Ovary (tissue), 9 donors: ENCODE results near the gene ENPP7. TPM values are rescaled to one million over a fixed set of nuclear protein-coding genes. Genes with fewer than 3 reads are reported as not detected.

ENCODE experiments used
- DNase-seq, 5 donors: peaks; one replicate each; pipeline ENCODE4 v3.0.0-alpha.2; 2019 to 2020
- H3K27ac ChIP-seq, 2 donors: fragments of 200-600 bp; one replicate each; pipeline versions ENCODE4 v1.5.1 to v1.8.0; 2019 to 2022
- H3K27me3 ChIP-seq: fragments of 200-600 bp; one replicate; pipeline ENCODE4 v1.8.0; 2022
- H3K36me3 ChIP-seq: fragments of 200-600 bp; sonication (generic); one replicate; pipeline ENCODE4 v1.5.1; 2019
- H3K4me1 ChIP-seq: one replicate; pipeline ENCODE4 v1.8.1; 2013; ENCODE audit warnings: mild to moderate bottlenecking, moderate library complexity; ENCODE audit not compliant: insufficient read depth
- H3K4me3 ChIP-seq: fragments of 200-600 bp; sonication (generic); one replicate; pipeline ENCODE4 v1.5.1; 2017
- H3K9me3 ChIP-seq, 2 donors: fragments of 200-600 bp in 1 of 2; sonication (generic) in 1 of 2; one replicate each; pipeline versions ENCODE4 v1.5.1 to v1.8.1; 2013 to 2019; ENCODE audit warnings: mild to moderate bottlenecking in 1 of 2, moderate library complexity in 1 of 2
- EP300 ChIP-seq: sonication (generic); formaldehyde crosslinking; IDR thresholded peaks from one replicate; pipeline ENCODE4 v1.6.1; 2017; ENCODE audit warnings: antibody characterized with exemption
- POLR2A ChIP-seq: fragments of 450-650 bp; IDR thresholded peaks from one replicate; pipeline ENCODE4 v1.6.1; 2017; ENCODE audit warnings: antibody characterized with exemption, mild to moderate bottlenecking, moderate library complexity
- WGBS, 3 donors: extraction: QIAGEN DNeasy Blood & Tissue Kit in 1 of 3; methylation state at CpG; one replicate each; pipeline versions ENCODE4 v1.1.5 to v1.1.7; 2013 to 2017; 5-methylcytosine and 5-hydroxymethylcytosine counted together
- intact Hi-C, 4 donors: fragments of 100-400 bp; cut with DNase I; formaldehyde crosslinking; loops; one replicate each; pipeline versions ENCODE4 v1.11.0 to v1.15.1; 2022 to 2023
- polyA plus RNA-seq, 2 donors: library from polyadenylated mRNA; stranded (reverse); fragments of 200-250 nt in 1 of 2; fragments of 350-450 nt in 1 of 2; fragmentation: Illumina TruSeq in 1 of 2; extraction: RNeasy Lipid Tissue Mini Kit (QIAGEN cat#74804) in 1 of 2; gene quantifications; one replicate each; pipeline ENCODE4 v1.2.3, GENCODE V29; 2013 to 2014
- total RNA-seq, 7 donors: library from RNA; depleted of rRNA in 2 of 7; stranded (reverse); fragments of >200 nt in 2 of 7; fragmentation: NEBNext Ultra II Directional in 3 of 7; extraction: Animal tissue kit (Norgen Biotek cat#: 25700) in 3 of 7; gene quantifications; one replicate each; pipeline versions ENCODE4 v1.1.0 to v1.2.4, GENCODE V29; 2016 to 2023
- TF ChIP-seq, protein P1 (sequence below), 3 donors: fragments of 450-650 bp in 2 of 3; fragments of 200-600 bp in 1 of 3; IDR thresholded peaks; one replicate each; pipeline versions ENCODE4 v1.5.1 to v1.8.0; 2016 to 2022; ENCODE audit warnings: antibody characterized with exemption in 3 of 3, mild to moderate bottlenecking in 1 of 3
- donor health status: DM: no; HTN: no; CAD: no; lungs with moderate emphysema.
- donor health status: DM: no; HTN: no; CAD: no.
- donor health status: Bipolar disorder and iron deficiency.
- donor health status: DM: yes; HTN: yes; CAD: no.
- donor health status: DM: no; HTN: no; CAD: no.
- donor health status: DM: yes; HTN: yes; CAD: no.

The ENPP7 gene
- total and polyA plus RNA-seq, 9 donors = not detected

DNA sequence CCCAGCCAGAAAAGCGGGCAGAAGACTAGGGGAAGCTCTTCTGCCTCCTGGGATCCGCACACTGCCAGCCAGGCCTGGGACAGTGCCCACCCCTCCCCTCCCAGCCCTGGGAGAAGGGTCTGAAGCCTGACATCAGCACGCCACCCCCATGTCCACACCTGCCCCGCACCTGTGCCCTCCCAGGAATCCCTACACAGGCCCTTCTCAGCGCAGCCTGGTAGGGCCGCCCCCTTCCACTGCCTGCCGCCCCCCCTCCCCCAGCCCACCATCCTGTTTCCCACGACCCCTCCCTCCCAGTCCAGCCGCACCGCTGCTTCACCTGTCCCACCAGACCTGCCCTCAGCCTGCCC is 10.6 kb downstream of the ENPP7 start:
- Histone ChIP-seq H3K4me1 (peaks cover 3% of the 10 kb centered on the region), H3K27ac (no peak overlapping the region), H3K9me3 (no peaks in the 10 kb centered on the region), H3K4me3 (no peak overlapping the region), H3K36me3 (no peaks in the 10 kb centered on the region), H3K27me3 (no peaks in the 10 kb centered on the region)
- WGBS, 3 donors = 24 to 41% (median 34%) methylated on average over 7 to 10 of the region's 10 CpGs
- DNase-seq = no peak
- intact Hi-C loops = loop anchor here in 1 of 4 donors (10.0 kb wide), 1 partner anchor 173 kb away; no protein-coding TSS in a partner anchor
- TF ChIP-seq POLR2A = no peak
- TF ChIP-seq, protein P1, sequence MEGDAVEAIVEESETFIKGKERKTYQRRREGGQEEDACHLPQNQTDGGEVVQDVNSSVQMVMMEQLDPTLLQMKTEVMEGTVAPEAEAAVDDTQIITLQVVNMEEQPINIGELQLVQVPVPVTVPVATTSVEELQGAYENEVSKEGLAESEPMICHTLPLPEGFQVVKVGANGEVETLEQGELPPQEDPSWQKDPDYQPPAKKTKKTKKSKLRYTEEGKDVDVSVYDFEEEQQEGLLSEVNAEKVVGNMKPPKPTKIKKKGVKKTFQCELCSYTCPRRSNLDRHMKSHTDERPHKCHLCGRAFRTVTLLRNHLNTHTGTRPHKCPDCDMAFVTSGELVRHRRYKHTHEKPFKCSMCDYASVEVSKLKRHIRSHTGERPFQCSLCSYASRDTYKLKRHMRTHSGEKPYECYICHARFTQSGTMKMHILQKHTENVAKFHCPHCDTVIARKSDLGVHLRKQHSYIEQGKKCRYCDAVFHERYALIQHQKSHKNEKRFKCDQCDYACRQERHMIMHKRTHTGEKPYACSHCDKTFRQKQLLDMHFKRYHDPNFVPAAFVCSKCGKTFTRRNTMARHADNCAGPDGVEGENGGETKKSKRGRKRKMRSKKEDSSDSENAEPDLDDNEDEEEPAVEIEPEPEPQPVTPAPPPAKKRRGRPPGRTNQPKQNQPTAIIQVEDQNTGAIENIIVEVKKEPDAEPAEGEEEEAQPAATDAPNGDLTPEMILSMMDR (IDR thresholded peaks at IDR 0.05) = no peak
- TF ChIP-seq EP300 = no peak

DNA sequence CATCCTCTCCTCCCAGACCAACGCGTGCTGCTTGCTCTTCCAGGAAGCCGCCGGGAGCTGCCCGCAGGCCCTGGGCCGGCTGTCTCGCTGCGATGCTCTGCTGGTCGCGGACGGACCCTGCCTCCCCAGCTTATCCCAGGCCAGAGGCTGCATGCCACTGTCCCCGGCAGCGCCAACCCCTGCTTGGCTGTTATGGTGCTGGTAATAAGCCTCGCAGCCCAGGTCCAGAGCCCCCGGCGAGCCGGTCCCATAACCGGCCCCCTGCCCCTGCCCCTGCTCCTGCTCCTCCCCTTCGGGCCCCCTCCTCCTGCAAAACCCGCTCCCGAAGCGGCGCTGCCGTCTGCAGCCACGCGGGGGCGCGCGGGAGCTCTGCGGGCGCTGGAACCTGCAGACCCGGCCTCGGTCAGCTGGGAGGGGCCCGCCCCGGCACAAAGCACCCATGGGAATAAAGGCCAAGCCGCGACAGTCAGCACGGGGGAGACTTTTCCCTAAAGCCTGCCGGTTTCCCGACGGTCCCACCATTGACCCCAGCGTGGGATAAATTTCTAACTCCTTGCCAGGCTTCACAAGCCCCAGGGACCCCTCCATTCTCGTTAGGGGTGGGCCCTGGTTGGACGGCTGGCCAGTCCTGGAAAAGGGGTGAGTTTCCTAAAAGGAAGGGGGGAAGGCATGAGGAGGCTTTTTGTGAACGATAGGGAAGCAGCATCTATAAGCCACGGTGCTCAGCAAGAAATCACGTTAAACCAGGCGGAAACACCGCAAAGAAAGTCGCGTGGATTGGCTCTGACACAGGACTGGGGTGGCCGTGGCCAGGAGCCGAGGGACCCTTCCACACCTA is 11.2 kb downstream of the ENPP7 start:
- Histone ChIP-seq H3K27ac (no peak overlapping the region), H3K4me1 (peaks cover 3% of the 10 kb centered on the region), H3K9me3 (no peaks in the 10 kb centered on the region), H3K27me3 (no peaks in the 10 kb centered on the region), H3K4me3 (no peak overlapping the region), H3K36me3 (no peaks in the 10 kb centered on the region)
- no peak for TF ChIP-seq EP300
- TF ChIP-seq, protein P1 (IDR thresholded peaks at IDR 0.05) = peak; percentile 72 to 85 (median 79)
- peak; percentile 56 to 82 (median 69) for DNase-seq
- 8 to 10% (median 9%) methylated on average over 52 to 53 of the region's 53 CpGs for WGBS, 3 donors
- intact Hi-C loops = loop anchor here in 2 of 4 donors (2.0 to 10.0 kb wide), 2 partner anchors 173 to 251 kb away; no protein-coding TSS in a partner anchor

DNA sequence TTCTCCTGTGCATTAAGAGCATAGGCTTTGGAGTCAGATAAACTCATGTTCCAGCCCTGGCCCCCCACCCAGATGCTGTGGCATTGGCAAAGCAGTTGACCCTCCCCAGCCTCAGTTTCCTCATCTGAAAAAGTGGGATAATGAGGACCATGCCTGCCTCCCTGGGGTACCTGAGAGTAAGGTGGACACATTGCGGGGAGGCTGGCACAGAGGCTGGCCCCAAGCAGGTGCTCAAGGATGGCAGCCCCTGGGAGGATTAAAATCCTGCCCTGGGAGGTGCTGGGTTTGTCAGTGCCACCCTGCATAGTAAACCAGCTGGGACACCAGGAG is 11.8 kb downstream of the ENPP7 start:
- Histone ChIP-seq H3K4me1 (peaks cover 3% of the 10 kb centered on the region), H3K27ac (no peak overlapping the region), H3K9me3 (no peaks in the 10 kb centered on the region), H3K27me3 (no peaks in the 10 kb centered on the region), H3K36me3 (no peaks in the 10 kb centered on the region), H3K4me3 (no peak overlapping the region)
- intact Hi-C loops = loop anchor here in 2 of 4 donors (2.0 to 10.0 kb wide), 2 partner anchors 172 to 250 kb away; no protein-coding TSS in a partner anchor
- WGBS, 3 donors = 79 to 100% (median 93%) methylated on average over 1 of the region's 1 CpG
- no peak for TF ChIP-seq POLR2A
- TF ChIP-seq EP300 = no peak
- TF ChIP-seq, protein P1 (IDR thresholded peaks at IDR 0.05) = no peak
- DNase-seq = no peak

DNA sequence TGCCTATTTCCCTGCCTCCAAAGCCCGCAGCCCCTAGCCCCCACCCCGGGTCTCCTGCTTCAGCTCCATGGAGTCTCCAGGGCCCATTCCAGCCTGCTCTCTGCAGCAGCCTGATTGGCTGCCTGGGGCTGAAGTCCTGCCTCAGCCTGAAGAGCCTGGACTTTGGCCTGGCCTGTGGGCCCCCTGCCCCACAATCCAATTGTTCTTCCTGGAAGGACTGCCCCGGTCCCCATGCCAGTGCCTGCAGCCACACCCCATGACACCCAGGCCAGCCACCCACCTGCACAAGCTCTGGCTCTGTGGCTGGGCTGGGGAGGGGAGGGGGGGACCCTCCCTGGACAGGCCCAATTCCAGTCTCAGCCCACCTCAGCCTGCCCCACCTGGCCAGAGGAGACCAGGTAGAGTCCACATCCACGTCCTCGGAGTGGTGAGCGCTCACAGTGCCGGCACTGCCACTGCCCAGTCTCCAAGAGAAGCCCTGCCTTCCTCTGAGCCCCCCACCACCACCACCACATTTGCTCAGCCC is 12.3 kb downstream of the ENPP7 start:
- Histone ChIP-seq H3K27me3 (peaks cover 1% of the 10 kb centered on the region), H3K9me3 (no peaks in the 10 kb centered on the region), H3K36me3 (no peaks in the 10 kb centered on the region), H3K4me3 (no peak overlapping the region), H3K4me1 (peaks cover 3% of the 10 kb centered on the region), H3K27ac (no peak overlapping the region)
- intact Hi-C loops = loop anchor here in 2 of 4 donors (2.0 to 10.0 kb wide), 2 partner anchors 172 to 250 kb away; no protein-coding TSS in a partner anchor
- TF ChIP-seq EP300 = no peak
- no peak for TF ChIP-seq POLR2A
- TF ChIP-seq, protein P1 (IDR thresholded peaks at IDR 0.05) = no peak
- no peak for DNase-seq
- 81 to 89% (median 83%) methylated on average over 7 of the region's 7 CpGs for WGBS, 3 donors
